Stomach (tissue), 4 donors: Measurements from ENCODE around the gene CCL7.

Experiments used
- CTCF ChIP-seq, 7 experiments: fragments of 450-650 bp in 4 of 7; fragments of 200-600 bp in 3 of 7; sonication (generic) in 3 of 7; IDR thresholded peaks; one replicate each; pipeline ENCODE4 v1.5.1; 2016 to 2019; ENCODE audit warnings: antibody characterized with exemption in 7 of 7, control low read depth in 2 of 7, mild to moderate bottlenecking in 1 of 7
- EP300 ChIP-seq: sonication (generic); formaldehyde crosslinking; IDR thresholded peaks from one replicate; pipeline ENCODE4 v1.6.1; 2017; ENCODE audit warnings: antibody characterized with exemption
- POLR2A ChIP-seq, 4 donors: fragments of 450-650 bp; IDR thresholded peaks; one replicate each; pipeline ENCODE4 v1.6.1; 2016; ENCODE audit warnings: antibody characterized with exemption in 4 of 4, control low read depth in 2 of 4, mild to moderate bottlenecking in 1 of 4, moderate library complexity in 1 of 4
- POLR2AphosphoS5 ChIP-seq, 3 donors: sonication (generic); formaldehyde crosslinking; IDR thresholded peaks; one replicate each; pipeline ENCODE4 v1.6.1; 2016; ENCODE audit warnings: antibody characterized with exemption in 3 of 3

GRCh38 chr17:34302636-34303035 lies 32.6 kb downstream of the CCL7 start:
- TF ChIP-seq CTCF (IDR thresholded peaks at IDR 0.05): no peak
- no peak for TF ChIP-seq POLR2A (IDR thresholded peaks at IDR 0.05)
- TF ChIP-seq POLR2AphosphoS5 (IDR thresholded peaks at IDR 0.05): no peak
- TF ChIP-seq EP300: no peak
